ENCODE results near the gene ZNF101.

DNA sequence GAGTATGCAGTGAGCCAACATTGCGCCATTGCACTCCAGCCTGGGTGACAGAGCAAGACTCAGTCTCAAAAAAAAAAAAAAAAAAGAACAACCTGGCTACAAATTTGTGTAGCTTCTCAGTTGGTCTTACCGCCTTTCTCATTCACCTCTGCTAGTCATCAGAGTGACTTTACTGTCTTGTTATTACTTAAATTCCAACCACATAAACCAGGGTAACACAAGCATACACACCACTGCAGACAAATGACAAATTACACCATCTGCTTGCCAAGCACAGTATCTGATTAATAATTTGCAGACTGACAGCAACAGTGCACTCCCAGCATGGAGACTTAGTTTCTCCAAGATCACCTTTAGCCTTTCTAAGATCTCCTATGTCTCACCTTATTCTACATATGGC is 53.3 kb downstream of the ZNF101 start:
- TF ChIP-seq, protein P1, sequence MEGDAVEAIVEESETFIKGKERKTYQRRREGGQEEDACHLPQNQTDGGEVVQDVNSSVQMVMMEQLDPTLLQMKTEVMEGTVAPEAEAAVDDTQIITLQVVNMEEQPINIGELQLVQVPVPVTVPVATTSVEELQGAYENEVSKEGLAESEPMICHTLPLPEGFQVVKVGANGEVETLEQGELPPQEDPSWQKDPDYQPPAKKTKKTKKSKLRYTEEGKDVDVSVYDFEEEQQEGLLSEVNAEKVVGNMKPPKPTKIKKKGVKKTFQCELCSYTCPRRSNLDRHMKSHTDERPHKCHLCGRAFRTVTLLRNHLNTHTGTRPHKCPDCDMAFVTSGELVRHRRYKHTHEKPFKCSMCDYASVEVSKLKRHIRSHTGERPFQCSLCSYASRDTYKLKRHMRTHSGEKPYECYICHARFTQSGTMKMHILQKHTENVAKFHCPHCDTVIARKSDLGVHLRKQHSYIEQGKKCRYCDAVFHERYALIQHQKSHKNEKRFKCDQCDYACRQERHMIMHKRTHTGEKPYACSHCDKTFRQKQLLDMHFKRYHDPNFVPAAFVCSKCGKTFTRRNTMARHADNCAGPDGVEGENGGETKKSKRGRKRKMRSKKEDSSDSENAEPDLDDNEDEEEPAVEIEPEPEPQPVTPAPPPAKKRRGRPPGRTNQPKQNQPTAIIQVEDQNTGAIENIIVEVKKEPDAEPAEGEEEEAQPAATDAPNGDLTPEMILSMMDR (IDR thresholded peaks at IDR 0.05), result no peak
- TF ChIP-seq EZH2phosphoT487 (IDR thresholded peaks at IDR 0.05) (no peak), EZH2 (IDR thresholded peaks at IDR 0.05) (no peak)

Data from neural progenitor cell (in vitro differentiated cells).